Naive thymus-derived CD8-positive, alpha-beta T cell (primary cell): ENCODE measurements around the gene LIPM. TPM values are rescaled to one million over a fixed set of nuclear protein-coding genes. Genes with fewer than 3 reads are reported as not detected.

Source experiments
- ATAC-seq, 2 donors: fragments of 150-1000 bp; cut with Tn5 transposase in 1 of 2; sonication (Bioruptor Pico), chemical (Tn5 transposase) in 1 of 2; 1 replicate in 1 of 2; 2 replicates in 1 of 2; pipeline ENCODE4 v1.10.0; 2021; ENCODE audit warnings: mild to moderate bottlenecking in 2 of 2, moderate library complexity in 2 of 2
- POLR2A ChIA-PET: fragments of 350-600 bp; sonication (Branson Sonifier 250); formaldehyde crosslinking; loops from one replicate; lab custom pipeline; 2021; ENCODE audit warnings: antibody characterized with exemption; lab: Charles Lee
- DNase-seq, 10 donors: peaks; one replicate each; pipeline versions ENCODE4 v3.0.0 to v3.0.0-alpha.2; 2020 to 2022
- H3K27ac Mint-ChIP-seq, 10 donors: one replicate each; pipeline ENCODE4 v1.8.0; 2020 to 2022; ENCODE audit warnings: mild to moderate bottlenecking in 10 of 10, mixed read lengths in 10 of 10, moderate library complexity in 4 of 10, inconsistent platforms in 1 of 10
- H3K27me3 Mint-ChIP-seq, 5 donors: one replicate each; pipeline ENCODE4 v1.8.0; 2021 to 2022; ENCODE audit warnings: mixed read lengths in 5 of 5
- H3K36me3 Mint-ChIP-seq, 3 donors: one replicate each; pipeline ENCODE4 v1.8.0; 2020 to 2022; ENCODE audit warnings: mixed read lengths in 3 of 3, mild to moderate bottlenecking in 2 of 3, inconsistent platforms in 1 of 3
- H3K4me1 Mint-ChIP-seq, 4 donors: one replicate each; pipeline ENCODE4 v1.8.0; 2021 to 2022; ENCODE audit warnings: mixed read lengths in 4 of 4
- H3K4me3 Mint-ChIP-seq, 10 donors: one replicate each; pipeline ENCODE4 v1.8.0; 2020 to 2022; ENCODE audit warnings: mild to moderate bottlenecking in 10 of 10, mixed read lengths in 10 of 10, moderate library complexity in 6 of 10, inconsistent platforms in 1 of 10
- H3K9me3 Mint-ChIP-seq, 9 donors: one replicate each; pipeline ENCODE4 v1.8.0; 2020 to 2022; ENCODE audit warnings: mixed read lengths in 9 of 9, mild to moderate bottlenecking in 3 of 9, inconsistent platforms in 1 of 9, moderate library complexity in 1 of 9
- polyA plus RNA-seq, 3 donors: library from polyadenylated mRNA; unstranded; fragments of 300-500 nt; fragmentation: Illumina TruSeq; gene quantifications; one replicate each; pipeline ENCODE4 v1.2.3, GENCODE V29; 2021
- total RNA-seq, 8 experiments: library from RNA in 2 of 8; stranded (reverse) in 2 of 8; gene quantifications; one replicate each; pipeline ENCODE4 v1.2.3 and lab custom pipeline; 2021 to 2026

The LIPM gene
- total and polyA plus RNA-seq, 5 experiments from 2014 or later: not detected

GRCh38 chr10:88783724-88784123 lies 18.8 kb upstream of the LIPM start:
- H3K4me1 Mint-ChIP-seq: peaks cover 0 to 3% (median 0%) of the 10 kb centered on the region in 4 donors
- POLR2A ChIA-PET: no interaction called here
- peaks cover 0 to 3% (median 0%) of the 10 kb centered on the region in 5 donors for H3K27me3 Mint-ChIP-seq
- ATAC-seq (no peak), DNase-seq (no peak)
- no peaks in the 10 kb centered on the region for H3K9me3 Mint-ChIP-seq
- H3K36me3 Mint-ChIP-seq: no peaks in the 10 kb centered on the region
- no peak overlapping the region for H3K4me3 Mint-ChIP-seq
- H3K27ac Mint-ChIP-seq: no peak overlapping the region

- H3K27me3 Mint-ChIP-seq: peaks cover 0 to 3% (median 0%) of the 10 kb centered on the region in 5 donors
- H3K27ac Mint-ChIP-seq: no peak overlapping the region
- peaks cover 0 to 3% (median 0%) of the 10 kb centered on the region in 4 donors for H3K4me1 Mint-ChIP-seq
- no peak for DNase-seq
- POLR2A ChIA-PET: no interaction called here
- no peak for ATAC-seq
- no peak overlapping the region for H3K4me3 Mint-ChIP-seq
- H3K36me3 Mint-ChIP-seq: no peaks in the 10 kb centered on the region
- H3K9me3 Mint-ChIP-seq: no peaks in the 10 kb centered on the region
Measured at GRCh38 chr10:88786032-88786770, 16.3 kb upstream of the LIPM start.

GRCh38 chr10:88787463-88787862 lies 15.1 kb upstream of the LIPM start:
- Mint-ChIP-seq H3K27me3 (peaks cover 0 to 1% (median 0%) of the 10 kb centered on the region in 5 donors), H3K36me3 (no peaks in the 10 kb centered on the region), H3K9me3 (no peaks in the 10 kb centered on the region), H3K27ac (no peak overlapping the region), H3K4me3 (no peak overlapping the region), H3K4me1 (peaks cover 0 to 8% (median 0%) of the 10 kb centered on the region in 4 donors)
- DNase-seq: no peak
- POLR2A ChIA-PET: no interaction called here
- no peak for ATAC-seq

GRCh38 chr10:88788924-88789323 lies 13.6 kb upstream of the LIPM start:
- POLR2A ChIA-PET: no interaction called here
- no peaks in the 10 kb centered on the region for H3K9me3 Mint-ChIP-seq
- no peaks in the 10 kb centered on the region for H3K36me3 Mint-ChIP-seq
- no peak overlapping the region for H3K4me3 Mint-ChIP-seq
- DNase-seq (no peak), ATAC-seq (no peak)
- H3K27me3 Mint-ChIP-seq: no peaks in the 10 kb centered on the region
- no peak overlapping the region for H3K27ac Mint-ChIP-seq
- peaks cover 0 to 19% (median 6%) of the 10 kb centered on the region in 4 donors for H3K4me1 Mint-ChIP-seq

- DNase-seq: peak in 1 of 10 donors; percentile 1
- Mint-ChIP-seq H3K27ac (no peak overlapping the region), H3K36me3 (no peaks in the 10 kb centered on the region), H3K4me3 (no peak overlapping the region), H3K27me3 (no peaks in the 10 kb centered on the region), H3K4me1 (peaks cover 0 to 23% (median 8%) of the 10 kb centered on the region in 4 donors), H3K9me3 (no peaks in the 10 kb centered on the region)
- ATAC-seq: no peak
- POLR2A ChIA-PET: no interaction called here
Measured at GRCh38 chr10:88791924-88792323, 10.6 kb upstream of the LIPM start.

GRCh38 chr10:88792661-88793060 lies 9.9 kb upstream of the LIPM start:
- Mint-ChIP-seq H3K4me1 (peaks cover 0 to 23% (median 8%) of the 10 kb centered on the region in 4 donors), H3K27me3 (no peaks in the 10 kb centered on the region), H3K4me3 (peak overlapping the region in 1 of 10 donors; percentile 5), H3K9me3 (no peaks in the 10 kb centered on the region), H3K27ac (no peak overlapping the region), H3K36me3 (no peaks in the 10 kb centered on the region)
- ATAC-seq (no peak), DNase-seq (peak in 1 of 10 donors; percentile 5)
- POLR2A ChIA-PET: no interaction called here

GRCh38 chr10:88793712-88794299 lies 8.7 kb upstream of the LIPM start:
- peak in 1 of 2 donors; percentile 57 for ATAC-seq
- H3K4me3 Mint-ChIP-seq: no peak overlapping the region
- H3K9me3 Mint-ChIP-seq: no peaks in the 10 kb centered on the region
- H3K27me3 Mint-ChIP-seq: no peaks in the 10 kb centered on the region
- POLR2A ChIA-PET: no interaction called here
- no peak overlapping the region for H3K27ac Mint-ChIP-seq
- peak in 1 of 10 donors; percentile 15 for DNase-seq
- peaks cover 0 to 23% (median 8%) of the 10 kb centered on the region in 4 donors for H3K4me1 Mint-ChIP-seq
- no peaks in the 10 kb centered on the region for H3K36me3 Mint-ChIP-seq

GRCh38 chr10:88794731-88795130 lies 7.8 kb upstream of the LIPM start:
- POLR2A ChIA-PET: no interaction called here
- Mint-ChIP-seq H3K27me3 (no peaks in the 10 kb centered on the region), H3K27ac (no peak overlapping the region), H3K36me3 (no peaks in the 10 kb centered on the region), H3K4me3 (no peak overlapping the region), H3K4me1 (peaks cover 0 to 23% (median 8%) of the 10 kb centered on the region in 4 donors), H3K9me3 (no peaks in the 10 kb centered on the region)
- no peak for ATAC-seq
- no peak for DNase-seq

- H3K4me3 Mint-ChIP-seq: no peak overlapping the region
- H3K9me3 Mint-ChIP-seq: no peaks in the 10 kb centered on the region
- ATAC-seq (no peak), DNase-seq (no peak)
- no peak overlapping the region for H3K27ac Mint-ChIP-seq
- no peaks in the 10 kb centered on the region for H3K4me1 Mint-ChIP-seq
- POLR2A ChIA-PET: no interaction called here
- no peaks in the 10 kb centered on the region for H3K36me3 Mint-ChIP-seq
- H3K27me3 Mint-ChIP-seq: peaks cover 0 to 4% (median 0%) of the 10 kb centered on the region in 5 donors
Measured at GRCh38 chr10:88800152-88801125, 2.1 kb upstream of the LIPM start.

- Mint-ChIP-seq H3K27ac (no peak overlapping the region), H3K4me3 (no peak overlapping the region), H3K9me3 (no peaks in the 10 kb centered on the region), H3K36me3 (no peaks in the 10 kb centered on the region), H3K27me3 (peaks cover 0 to 4% (median 0%) of the 10 kb centered on the region in 5 donors), H3K4me1 (no peaks in the 10 kb centered on the region)
- POLR2A ChIA-PET: no interaction called here
- ATAC-seq: no peak
- no peak for DNase-seq
Measured at GRCh38 chr10:88803641-88804040, 1.1 kb downstream of the LIPM start.

- peaks cover 0 to 4% (median 0%) of the 10 kb centered on the region in 5 donors for H3K27me3 Mint-ChIP-seq
- ATAC-seq (no peak), DNase-seq (no peak)
- no peaks in the 10 kb centered on the region for H3K9me3 Mint-ChIP-seq
- no peaks in the 10 kb centered on the region for H3K4me1 Mint-ChIP-seq
- no peak overlapping the region for H3K27ac Mint-ChIP-seq
- POLR2A ChIA-PET: interaction anchor here (0.7 kb wide), 1 partner anchor 222 kb away, joined by 3 read pairs; no protein-coding TSS in a partner anchor
- no peaks in the 10 kb centered on the region for H3K36me3 Mint-ChIP-seq
- H3K4me3 Mint-ChIP-seq: no peak overlapping the region
Measured at GRCh38 chr10:88804083-88804812, 1.7 kb downstream of the LIPM start.

- H3K36me3 Mint-ChIP-seq: no peaks in the 10 kb centered on the region
Measured at GRCh38 chr10:88805361-88805760, 2.8 kb downstream of the LIPM start.

More at GRCh38 chr10:88805361-88805760, 2.8 kb downstream of the LIPM start:
- POLR2A ChIA-PET: no interaction called here
- no peak for ATAC-seq
- Mint-ChIP-seq H3K4me1 (peaks cover 3 to 5% (median 4%) of the 10 kb centered on the region in 4 donors), H3K27ac (no peak overlapping the region), H3K27me3 (peaks cover 0 to 4% (median 0%) of the 10 kb centered on the region in 5 donors), H3K4me3 (no peak overlapping the region), H3K9me3 (no peaks in the 10 kb centered on the region)
- no peak for DNase-seq
